Measurements from ENCODE around the gene ANO5. TPM values are rescaled to one million over a fixed set of nuclear protein-coding genes. Genes with fewer than 3 reads are reported as not detected.

The ANO5 gene
- total RNA-seq, 1 donor from 2014 or later = 16.5 TPM

GRCh38 chr11:22180131-22180530, 12.8 kb upstream of the ANO5 start:
- Histone ChIP-seq H2AFZ (replicated peaks) (peak overlapping the region; percentile 52), H3F3A (ENCODE audit: low read depth) (no peaks in the 10 kb centered on the region), H3K79me2 (ENCODE audit: low read depth) (no peaks in the 10 kb centered on the region), H3K4me3 (no peak overlapping the region), H3K27ac (no peak overlapping the region), H3K4me2 (no peak overlapping the region), H4K20me1 (ENCODE audit: low read depth) (no peaks in the 10 kb centered on the region), H3K9me3 (ENCODE audit: low read depth) (no peaks in the 10 kb centered on the region), H3K4me1 (peaks cover 7% of the 10 kb centered on the region), H3K27me3 (no peaks in the 10 kb centered on the region), H3K36me3 (no peaks in the 10 kb centered on the region), H3K9ac (no peak overlapping the region)
- DNase-seq (ENCODE audit: low spot score) = no peak
- no peak for TF ChIP-seq EZH2phosphoT487 (IDR thresholded peaks at IDR 0.05)
- no peak for TF ChIP-seq CTCF (IDR thresholded peaks at IDR 0.05)
- TF ChIP-seq EZH2 (IDR thresholded peaks at IDR 0.05) = no peak
- H3K9me3 Mint-ChIP-seq = peaks cover 3% of the 10 kb centered on the region
- H3K4me1 Mint-ChIP-seq = peaks cover 8% of the 10 kb centered on the region
- no peaks in the 10 kb centered on the region for H3K27me3 Mint-ChIP-seq (ENCODE audit: insufficient read depth, low read depth)
- no peaks in the 10 kb centered on the region for H3K36me3 Mint-ChIP-seq
- no peak overlapping the region for H3K27ac Mint-ChIP-seq
- no peak overlapping the region for H3K4me3 Mint-ChIP-seq

- H3K4me3 ChIP-seq = no peak overlapping the region
- H3K4me1 Mint-ChIP-seq = peaks cover 8% of the 10 kb centered on the region
- no peak for TF ChIP-seq EZH2phosphoT487 (IDR thresholded peaks at IDR 0.05)
- TF ChIP-seq EZH2 (IDR thresholded peaks at IDR 0.05) = no peak
- no peak for TF ChIP-seq CTCF (IDR thresholded peaks at IDR 0.05)
- H3K27me3 Mint-ChIP-seq (ENCODE audit: insufficient read depth, low read depth) = peaks cover 8% of the 10 kb centered on the region
- H3K9me3 Mint-ChIP-seq = no peaks in the 10 kb centered on the region
- H3K27ac ChIP-seq = no peak overlapping the region
- no peak overlapping the region for H3K9ac ChIP-seq
- H4K20me1 ChIP-seq (ENCODE audit: low read depth) = peaks cover 6% of the 10 kb centered on the region
- H3K9me3 ChIP-seq (ENCODE audit: low read depth) = no peaks in the 10 kb centered on the region
- H3K36me3 ChIP-seq = no peaks in the 10 kb centered on the region
- peaks cover 7% of the 10 kb centered on the region for H3K4me1 ChIP-seq
- peaks cover 8% of the 10 kb centered on the region for H3K79me2 ChIP-seq (ENCODE audit: low read depth)
- H3K36me3 Mint-ChIP-seq = no peaks in the 10 kb centered on the region
- DNase-seq (ENCODE audit: low spot score) = no peak
- peaks cover 13% of the 10 kb centered on the region for H3F3A ChIP-seq (ENCODE audit: low read depth)
- H3K4me2 ChIP-seq = no peak overlapping the region
- no peak overlapping the region for H3K27ac Mint-ChIP-seq
- H2AFZ ChIP-seq (replicated peaks) = no peak overlapping the region
- H3K4me3 Mint-ChIP-seq = no peak overlapping the region
- no peaks in the 10 kb centered on the region for H3K27me3 ChIP-seq
Measured at GRCh38 chr11:22189660-22190059, 3.2 kb upstream of the ANO5 start.

GRCh38 chr11:22190827-22191463, 1.9 kb upstream of the ANO5 start:
- Mint-ChIP-seq H3K4me3 (peak overlapping the region; percentile 95), H3K36me3 (peaks cover under 1% of the 10 kb centered on the region), H3K4me1 (peaks cover 13% of the 10 kb centered on the region), H3K27me3 (ENCODE audit: insufficient read depth, low read depth) (peaks cover 8% of the 10 kb centered on the region), H3K27ac (no peak overlapping the region), H3K9me3 (no peaks in the 10 kb centered on the region)
- H2AFZ ChIP-seq (replicated peaks) = no peak overlapping the region
- peaks cover 13% of the 10 kb centered on the region for H3F3A ChIP-seq (ENCODE audit: low read depth)
- H3K4me1 ChIP-seq = peaks cover 9% of the 10 kb centered on the region
- no peak overlapping the region for H3K4me3 ChIP-seq
- no peaks in the 10 kb centered on the region for H3K9me3 ChIP-seq (ENCODE audit: low read depth)
- H3K4me2 ChIP-seq = no peak overlapping the region
- peaks cover 9% of the 10 kb centered on the region for H4K20me1 ChIP-seq (ENCODE audit: low read depth)
- H3K36me3 ChIP-seq = no peaks in the 10 kb centered on the region
- no peaks in the 10 kb centered on the region for H3K27me3 ChIP-seq
- no peak for DNase-seq (ENCODE audit: low spot score)
- H3K79me2 ChIP-seq (ENCODE audit: low read depth) = peaks cover 19% of the 10 kb centered on the region
- H3K9ac ChIP-seq = no peak overlapping the region
- no peak overlapping the region for H3K27ac ChIP-seq
- TF ChIP-seq EZH2 (IDR thresholded peaks at IDR 0.05) = no peak
- TF ChIP-seq EZH2phosphoT487 (IDR thresholded peaks at IDR 0.05) = no peak
- TF ChIP-seq CTCF (IDR thresholded peaks at IDR 0.05) = no peak

Measured in neural progenitor cell (in vitro differentiated cells).